ENCODE measurements around the gene ZNF367.

The ZNF367 gene

DNA sequence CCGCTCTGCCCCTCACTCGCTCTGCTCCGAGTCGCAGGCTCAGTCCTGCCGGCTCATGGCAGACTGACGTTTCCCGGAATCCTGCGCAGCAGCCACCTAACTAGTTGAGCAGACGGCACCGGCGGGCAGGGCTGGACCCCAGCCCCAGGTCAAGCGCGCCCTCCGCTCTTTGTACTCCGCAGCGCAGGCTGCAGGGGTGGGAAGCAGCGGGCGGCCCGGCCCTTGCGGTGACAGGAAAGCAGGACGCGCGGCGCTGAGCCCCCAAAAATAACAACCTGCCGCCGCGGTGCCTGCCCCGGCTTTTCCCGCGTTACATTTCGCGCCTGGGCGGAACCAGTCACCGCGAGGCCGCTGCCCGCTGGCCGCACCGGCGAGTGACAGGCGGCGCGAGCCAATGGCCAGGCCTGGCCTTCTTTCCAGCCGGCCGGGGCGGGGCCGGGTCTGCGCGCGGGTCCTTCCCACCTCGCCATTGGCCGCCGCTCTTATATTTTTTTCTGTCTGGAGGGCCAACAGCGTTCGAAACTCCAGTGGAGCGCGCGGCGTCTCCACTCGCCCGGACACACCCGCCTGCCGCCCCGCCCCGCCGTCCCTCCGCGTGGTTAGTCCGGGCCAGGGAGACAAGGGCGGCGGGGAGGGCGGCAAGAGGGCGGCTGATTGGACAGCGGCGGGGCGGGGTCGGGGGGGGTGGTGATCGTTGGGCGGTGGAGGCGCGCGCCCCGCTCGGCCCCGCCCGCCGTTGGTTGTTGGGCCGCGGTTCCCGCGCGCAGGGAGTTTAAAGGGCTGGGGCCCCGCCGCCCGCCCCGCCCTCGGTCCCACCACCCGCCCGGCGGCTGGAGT is at the start of gene ZNF367:
ZNF367 (minus strand) TSS at position 288 of the 837 bp plus-strand sequence. CDS start 338 bp downstream, outside the sequence.
- DNase-seq: peak; percentile 70 to 99 (median 96)

GRCh38 chr9:96467784-96468183 is 49.6 kb upstream of the ZNF367 start:
- no peak for DNase-seq

GRCh38 chr9:96464426-96464825 is 46.3 kb upstream of the ZNF367 start:
- DNase-seq: no peak

DNA sequence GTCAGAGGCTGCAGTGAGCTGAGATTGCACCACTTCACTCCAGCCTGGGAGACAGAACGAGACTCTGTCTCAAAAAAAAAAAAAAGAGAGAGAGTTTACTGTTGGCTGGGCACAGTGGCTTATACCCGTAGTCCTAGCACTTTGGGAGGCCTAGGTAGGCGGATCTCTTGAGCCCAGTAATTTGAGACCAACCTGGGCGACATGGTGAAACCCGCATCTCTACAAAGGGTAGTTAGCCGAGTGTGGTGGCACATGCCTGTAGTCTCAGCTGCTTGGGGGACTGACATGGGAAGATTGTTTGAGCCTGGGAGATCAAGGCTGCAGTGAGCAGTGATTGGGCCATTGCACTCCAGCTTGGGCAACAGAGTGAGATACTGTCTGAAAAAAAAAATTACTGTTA is 44.4 kb upstream of the ZNF367 start:
- DNase-seq: no peak

- DNase-seq: no peak
These were observed 43.2 kb upstream of the ZNF367 start for GRCh38 chr9:96461336-96461735.

- no peak for DNase-seq
These were observed 42.7 kb upstream of the ZNF367 start for GRCh38 chr9:96460882-96461281.

GRCh38 chr9:96460470-96460869 is 42.3 kb upstream of the ZNF367 start:
- DNase-seq: no peak

- no peak for DNase-seq
These were observed 41.3 kb upstream of the ZNF367 start for GRCh38 chr9:96459268-96460007.

DNA sequence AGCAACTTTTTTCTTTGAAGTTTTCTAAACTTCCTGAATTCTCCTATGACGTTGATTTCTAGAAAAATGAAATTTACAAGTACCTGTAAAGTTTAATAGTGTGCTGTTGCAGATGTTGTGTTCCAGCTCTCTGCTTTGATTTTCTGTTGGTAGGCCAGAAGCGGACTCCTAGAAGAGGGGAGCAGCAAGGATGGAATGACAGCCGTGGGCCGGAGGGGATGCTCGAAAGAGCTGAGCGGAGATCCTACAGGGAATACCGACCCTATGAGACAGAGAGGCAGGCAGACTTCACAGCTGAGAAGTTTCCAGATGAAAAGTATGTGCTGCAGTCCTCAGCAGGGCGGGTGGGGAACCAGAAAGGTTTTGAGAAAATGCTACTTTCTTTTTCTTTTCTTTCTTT is 40.1 kb upstream of the ZNF367 start:
- DNase-seq: no peak

- no peak for DNase-seq
These were observed 39.1 kb upstream of the ZNF367 start for GRCh38 chr9:96457266-96457665.

GRCh38 chr9:96453625-96454024 is 35.5 kb upstream of the ZNF367 start:
- DNase-seq: peak in 3 of 14 donors; percentile 1 to 30 (median 8)

- DNase-seq: peak in 10 of 14 donors; percentile 10 to 66 (median 30)
These were observed 32.7 kb upstream of the ZNF367 start for GRCh38 chr9:96450613-96451528.

DNA sequence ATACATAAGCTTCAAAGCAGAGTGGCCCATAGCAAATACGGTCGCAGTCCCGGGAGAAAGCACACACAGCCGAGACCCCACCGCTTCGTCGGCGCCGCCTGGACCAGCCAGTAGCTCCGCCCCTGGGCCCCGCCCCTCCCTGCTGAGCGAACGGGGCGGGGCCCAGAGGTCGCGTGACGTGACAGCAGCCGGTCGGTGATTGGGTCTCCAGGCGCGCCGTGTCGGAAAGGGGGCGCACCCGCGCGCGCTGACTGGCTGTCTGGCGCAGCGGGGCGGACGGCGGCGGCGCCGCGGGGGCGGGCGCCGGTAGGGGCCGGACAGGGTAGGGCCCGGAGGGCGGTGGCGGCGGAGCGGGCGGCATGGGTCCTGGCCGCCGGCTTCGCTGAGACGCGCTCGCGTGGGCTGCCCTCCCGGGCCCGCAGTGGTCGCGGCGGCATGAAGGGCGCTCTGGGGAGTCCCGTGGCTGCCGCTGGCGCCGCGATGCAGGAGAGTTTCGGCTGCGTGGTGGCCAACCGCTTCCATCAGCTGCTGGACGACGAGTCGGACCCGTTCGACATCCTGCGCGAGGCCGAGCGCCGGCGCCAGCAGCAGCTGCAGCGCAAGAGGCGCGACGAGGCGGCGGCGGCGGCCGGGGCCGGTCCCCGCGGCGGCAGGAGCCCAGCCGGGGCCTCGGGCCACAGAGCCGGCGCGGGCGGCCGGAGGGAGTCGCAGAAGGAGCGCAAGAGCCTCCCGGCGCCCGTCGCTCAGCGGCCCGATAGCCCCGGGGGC is 31.9 kb upstream of the ZNF367 start, which contains the start of gene HABP4:
HABP4 (plus strand) TSS at position 325 of the 768 bp plus-strand sequence; CDS start at position 436, 111 bp downstream.
- peak; percentile 58 to 99 (median 94) for DNase-seq

DNA sequence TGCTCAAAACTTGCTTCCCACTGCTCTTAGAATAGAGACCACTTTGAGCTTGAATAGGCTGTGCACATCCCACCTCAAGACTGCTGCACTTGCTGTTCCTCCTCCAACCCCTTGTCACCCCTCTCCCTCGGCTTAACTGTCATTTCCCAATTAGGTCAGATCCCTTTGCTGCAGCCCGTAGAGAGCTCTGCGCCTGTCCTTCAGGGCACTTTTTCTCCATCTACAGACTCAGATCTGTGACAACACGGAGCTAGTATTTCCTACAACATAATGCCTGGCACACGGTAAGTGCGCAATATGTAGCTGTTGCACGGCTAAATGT is 31.3 kb upstream of the ZNF367 start:
- no peak for DNase-seq

- DNase-seq: no peak
These were observed 30.5 kb upstream of the ZNF367 start for GRCh38 chr9:96448546-96449170.

DNA sequence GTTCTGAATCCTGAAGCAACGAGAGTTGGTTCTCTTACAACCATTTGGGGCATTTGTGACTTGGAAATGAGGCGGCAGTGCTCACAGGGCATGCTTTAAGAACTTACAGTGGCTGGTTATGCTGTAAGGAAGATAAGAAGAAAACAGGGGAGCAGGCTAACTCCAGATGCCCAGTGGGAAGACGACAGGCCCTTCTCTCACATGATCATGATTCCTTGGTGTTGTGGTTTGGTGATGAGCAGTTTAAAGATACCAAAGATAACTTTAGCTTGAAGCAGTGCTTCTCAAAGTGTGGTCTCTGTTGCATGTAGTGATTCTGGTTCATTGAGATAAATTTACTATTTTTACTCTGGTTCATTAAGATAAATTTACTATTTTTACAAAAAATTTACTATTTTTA is 29.2 kb upstream of the ZNF367 start:
- DNase-seq: no peak

DNA sequence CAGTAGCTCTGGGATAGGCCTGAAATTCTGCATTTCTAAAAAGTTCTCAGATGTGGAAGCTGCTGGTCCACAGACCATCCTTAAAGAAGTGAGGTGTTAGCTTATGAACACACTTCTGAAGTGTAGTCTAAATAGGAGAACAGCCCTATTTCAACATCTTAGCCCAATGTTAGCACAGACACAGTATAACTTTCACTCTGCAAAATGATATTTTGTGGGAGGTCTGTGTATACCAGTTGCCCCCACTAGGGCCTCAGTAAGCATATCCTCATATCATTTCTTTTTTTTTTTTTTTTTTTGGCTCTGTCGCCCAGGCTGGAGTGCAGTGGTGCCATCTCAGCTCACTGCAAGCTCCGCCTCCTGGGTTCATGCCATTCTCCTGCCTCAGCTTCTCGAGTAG is 24.3 kb upstream of the ZNF367 start:
- DNase-seq: no peak

- DNase-seq: no peak
These were observed 23.8 kb upstream of the ZNF367 start for GRCh38 chr9:96441798-96442445.

DNA sequence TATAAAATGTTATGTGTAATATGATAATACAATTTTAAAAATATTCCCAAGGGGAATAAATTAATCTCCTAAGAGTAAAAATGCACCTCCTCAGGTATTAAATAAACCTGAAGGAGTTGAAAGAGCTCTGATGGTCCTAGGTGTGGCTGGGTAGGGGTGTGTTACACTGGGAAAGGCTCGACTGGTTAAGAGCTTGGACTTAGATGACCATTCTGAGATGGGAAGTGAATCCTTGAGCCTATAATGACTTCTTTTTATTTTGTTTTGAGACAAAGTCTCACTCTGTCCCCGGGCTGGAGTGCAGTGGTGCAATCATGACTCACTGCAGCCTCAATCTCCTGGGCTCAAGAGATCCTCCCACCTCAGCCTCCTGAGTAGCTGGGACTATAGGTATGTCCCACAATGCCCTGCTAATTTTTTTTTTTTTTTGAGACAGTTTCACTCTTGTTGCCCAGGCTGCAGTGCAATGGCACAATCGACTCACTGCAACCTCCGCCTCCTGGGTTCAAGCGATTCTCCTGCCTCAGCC is 22.6 kb upstream of the ZNF367 start:
- no peak for DNase-seq

- no peak for DNase-seq
These were observed 19.3 kb upstream of the ZNF367 start for GRCh38 chr9:96437454-96437853.

Data from C1 segment of cervical spinal cord (tissue), 14 donors.